GM18519 (cell line): Measurements from ENCODE around the gene ALPK3.
"Not testable (repeated sequence)": the region's sequence is repeated elsewhere in the genome, so short reads cannot be mapped to it uniquely, and the experiment has no call there.

Experiments used
- ATAC-seq: cut with Tn5 transposase; IDR thresholded peaks from one replicate; pipeline ENCODE4 v1.9.1; 2021; ENCODE audit warnings: mild to moderate bottlenecking, moderate library complexity; ENCODE audit not compliant: unreplicated experiment, low FRiP score

The ALPK3 gene

GRCh38 chr15:84839714-84840113 is 22.6 kb downstream of the ALPK3 start:
- ATAC-seq: no peak

- ATAC-seq: no peak
Measured at GRCh38 chr15:84840255-84840654, 23.1 kb downstream of the ALPK3 start.

DNA sequence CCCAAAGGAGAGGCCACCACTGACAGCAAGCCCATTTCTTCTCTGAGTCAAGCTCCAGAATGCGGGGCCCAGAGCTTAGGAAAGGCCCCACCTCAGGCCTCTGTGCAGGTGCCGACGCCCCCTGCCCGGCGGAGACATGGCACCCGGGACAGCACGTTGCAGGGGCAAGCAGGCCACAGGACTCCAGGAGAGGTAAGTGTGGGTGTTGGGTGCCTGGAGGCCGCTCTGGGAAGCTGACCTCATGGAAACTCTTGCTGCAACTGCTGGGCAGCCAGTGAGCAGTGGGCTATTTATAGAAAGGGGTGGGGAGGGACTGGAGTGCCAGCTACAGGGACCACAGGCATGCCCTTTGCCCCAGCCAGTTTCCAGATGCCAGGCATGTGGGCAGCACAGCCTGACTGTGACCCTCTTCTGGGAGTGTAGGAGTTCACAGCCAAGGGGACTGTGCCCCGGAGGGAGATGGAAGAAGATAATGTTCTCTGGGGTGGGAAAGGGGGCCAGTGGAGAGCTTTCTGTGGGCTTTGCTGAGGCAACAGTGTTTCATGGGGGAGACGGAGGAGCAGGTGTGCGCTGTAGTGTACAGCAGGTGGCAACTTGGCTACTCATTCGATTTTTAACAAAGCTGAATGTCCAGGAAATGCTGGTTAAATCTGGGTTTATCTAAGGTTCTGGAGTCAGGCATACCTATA is 23.7 kb downstream of the ALPK3 start:
- ATAC-seq: no peak

DNA sequence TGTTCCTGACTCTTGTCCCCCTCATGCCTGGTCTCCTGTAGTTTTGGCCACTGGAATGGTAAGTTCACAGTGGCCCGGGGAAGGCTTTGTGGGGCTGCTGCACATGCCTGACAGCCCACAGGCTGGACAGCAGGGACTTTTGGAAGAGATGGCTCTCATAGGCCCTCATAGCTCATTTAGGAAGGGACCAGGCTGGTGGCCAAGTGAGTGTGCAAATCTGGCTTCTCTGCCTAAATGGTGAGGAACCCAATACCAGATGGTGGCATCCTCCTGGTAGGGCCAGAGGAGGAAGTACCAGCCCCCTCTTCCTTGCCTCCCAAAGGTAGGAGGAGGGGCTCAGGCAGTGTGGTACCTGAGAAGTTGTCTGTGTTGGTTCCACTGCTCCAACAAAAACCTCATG is 25.6 kb downstream of the ALPK3 start:
- no peak for ATAC-seq

- no peak for ATAC-seq
Measured at GRCh38 chr15:84844964-84845363, 27.8 kb downstream of the ALPK3 start.

GRCh38 chr15:84845631-84846030 is 28.5 kb downstream of the ALPK3 start:
- not testable (repeated sequence) for ATAC-seq

DNA sequence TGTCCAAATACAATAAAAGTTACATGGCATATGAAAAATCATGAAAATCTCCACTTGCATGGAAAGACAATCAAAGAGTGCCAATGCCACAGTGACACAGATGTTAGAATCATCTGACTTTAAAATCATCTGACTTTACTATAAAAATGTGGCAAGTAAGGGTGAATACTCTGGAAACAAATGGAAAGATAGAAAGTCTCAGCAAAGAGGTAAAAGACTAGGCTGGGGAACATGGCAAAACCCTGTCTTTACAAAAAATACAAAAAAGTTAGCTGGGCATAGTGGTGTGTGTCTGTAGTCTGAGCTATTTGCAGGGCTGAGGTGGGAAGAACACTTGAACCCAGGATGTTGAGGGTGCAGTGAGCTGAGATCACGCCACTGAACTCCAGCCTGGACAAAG is 29.1 kb downstream of the ALPK3 start:
- no peak for ATAC-seq

GRCh38 chr15:84847382-84847781 is 30.2 kb downstream of the ALPK3 start:
- no peak for ATAC-seq

GRCh38 chr15:84852212-84852611 is 35.1 kb downstream of the ALPK3 start:
- no peak for ATAC-seq

DNA sequence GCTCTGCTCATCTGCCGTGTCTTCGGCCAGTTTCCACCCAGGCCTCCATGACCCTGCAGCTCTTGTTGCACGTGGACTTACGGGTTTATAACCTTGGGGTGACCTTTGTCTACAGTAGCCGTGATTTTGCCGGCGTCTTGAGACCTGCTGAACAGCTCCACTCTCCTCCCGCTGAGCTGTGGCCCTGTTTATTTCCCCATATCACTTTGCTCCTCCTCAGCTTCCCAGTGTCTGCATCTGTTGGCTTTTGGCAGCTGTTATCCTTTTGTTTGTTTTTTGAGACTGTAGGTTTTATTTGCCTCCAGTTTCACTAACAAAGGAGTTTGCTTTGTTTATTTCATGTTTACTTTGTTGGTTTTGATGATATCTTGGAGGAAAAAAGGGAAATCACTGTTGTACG is 38.0 kb downstream of the ALPK3 start:
- ATAC-seq: no peak

GRCh38 chr15:84855765-84856164 is 38.6 kb downstream of the ALPK3 start:
- no peak for ATAC-seq

- no peak for ATAC-seq
Measured at GRCh38 chr15:84856731-84857417, 39.7 kb downstream of the ALPK3 start.

- no peak for ATAC-seq
Measured at GRCh38 chr15:84857418-84858004, 40.4 kb downstream of the ALPK3 start.

DNA sequence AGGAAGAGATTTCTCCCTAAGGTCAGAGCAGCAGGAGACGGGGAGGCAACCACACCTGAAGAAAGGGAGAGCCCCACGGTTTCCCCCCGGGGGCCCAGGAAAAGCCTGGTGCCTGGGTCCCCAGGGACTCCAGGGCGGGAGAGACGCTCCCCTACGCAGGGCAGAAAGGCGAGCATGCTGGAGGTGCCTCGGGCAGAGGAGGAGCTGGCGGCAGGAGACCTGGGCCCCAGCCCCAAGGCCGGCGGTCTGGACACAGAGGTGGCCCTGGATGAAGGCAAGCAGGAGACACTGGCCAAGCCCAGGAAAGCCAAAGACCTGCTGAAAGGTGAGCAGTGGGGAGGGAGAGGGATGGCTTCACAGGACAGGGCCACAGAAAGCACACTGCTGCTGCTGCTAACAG is 41.1 kb downstream of the ALPK3 start:
- ATAC-seq: no peak

DNA sequence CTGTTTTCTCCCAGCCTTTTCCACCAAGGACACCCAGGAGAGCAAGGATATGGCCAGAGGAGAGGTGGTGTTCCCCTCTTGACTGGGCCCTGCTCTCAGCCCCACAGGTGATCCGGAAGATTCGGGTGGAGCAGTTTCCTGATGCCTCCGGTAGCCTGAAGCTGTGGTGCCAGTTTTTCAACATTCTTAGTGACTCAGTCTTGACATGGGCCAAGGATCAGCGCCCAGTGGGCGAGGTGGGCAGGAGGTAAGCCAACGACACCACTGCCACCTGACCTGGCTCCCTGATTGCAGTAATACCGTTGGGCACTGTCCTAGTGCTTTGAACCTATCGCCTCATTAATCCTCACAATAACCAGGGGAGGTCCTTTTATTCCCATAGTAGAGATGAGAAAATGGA is 42.0 kb downstream of the ALPK3 start:
- no peak for ATAC-seq

- ATAC-seq: no peak
Measured at GRCh38 chr15:84859651-84860050, 42.5 kb downstream of the ALPK3 start.

DNA sequence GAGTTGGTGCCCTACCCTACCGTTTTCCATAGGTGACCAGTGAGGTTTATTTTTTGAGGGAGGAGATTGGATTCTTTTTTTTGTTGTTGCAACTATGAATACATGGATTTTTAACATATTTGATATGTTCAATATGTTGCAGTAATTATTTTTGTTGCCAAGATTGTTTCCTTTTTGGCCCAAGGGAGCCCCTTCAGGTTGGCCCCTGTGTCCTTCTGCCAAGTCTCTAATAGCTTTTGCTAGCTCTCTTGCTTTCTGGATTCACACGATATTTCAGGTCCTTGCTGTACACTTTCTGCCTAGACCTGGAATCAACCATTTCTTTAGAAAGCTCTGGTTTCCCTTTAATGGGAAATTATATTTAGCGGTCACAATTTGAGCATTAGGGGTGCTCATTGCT is 44.6 kb downstream of the ALPK3 start:
- ATAC-seq: no peak

GRCh38 chr15:84862214-84862975 is 45.2 kb downstream of the ALPK3 start:
- ATAC-seq: no peak

DNA sequence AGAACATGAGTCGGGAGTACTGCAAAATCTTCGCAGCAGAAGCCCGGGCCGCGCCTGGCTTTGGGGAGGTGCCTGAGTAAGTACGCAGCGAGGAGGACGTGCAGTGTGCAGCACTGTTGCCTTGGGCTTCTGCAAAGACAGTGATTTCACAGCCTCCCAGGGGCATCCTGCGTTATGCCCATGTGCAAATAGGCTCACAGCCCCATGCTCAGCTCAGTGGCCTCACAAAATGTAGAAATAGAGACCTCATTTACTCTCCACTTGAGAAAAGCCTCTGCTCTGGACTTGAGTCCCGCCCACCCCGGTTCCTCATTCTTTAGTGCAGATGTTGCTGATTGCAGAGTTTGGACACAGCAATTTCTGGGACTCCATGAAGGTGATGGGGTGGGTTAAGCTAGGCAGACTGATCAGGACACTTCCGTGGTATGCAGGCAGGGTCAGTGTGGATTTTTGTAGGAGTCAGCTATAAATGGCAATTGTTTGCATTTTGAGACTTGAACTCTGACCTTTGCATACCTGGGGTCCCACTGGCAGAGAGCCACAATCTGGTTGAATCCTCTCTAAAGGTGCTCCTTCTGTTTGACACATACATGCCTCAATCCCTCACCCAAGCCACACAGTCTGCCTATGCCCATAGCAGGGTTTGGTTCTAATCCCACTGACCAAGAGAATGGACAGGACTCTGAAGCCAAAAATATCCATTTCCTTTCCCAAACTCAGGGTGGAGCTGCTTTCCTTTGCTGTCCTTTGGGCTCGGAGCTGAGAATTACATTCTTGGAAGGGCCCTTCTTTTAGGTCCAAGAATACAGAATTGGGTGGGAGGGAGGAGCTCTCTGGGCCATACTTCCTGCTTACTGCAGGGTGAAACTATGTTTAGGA is 46.6 kb downstream of the ALPK3 start:
- ATAC-seq: no peak

- no peak for ATAC-seq
Measured at GRCh38 chr15:84864444-84864795, 47.3 kb downstream of the ALPK3 start.
